Upper lobe of right lung (tissue), 1 donor: ENCODE results near the gene GUCY1B1. TPM values are rescaled to one million over a fixed set of nuclear protein-coding genes. Genes with fewer than 3 reads are reported as not detected.

Experiments used
- ATAC-seq: fragments of 200-7000 bp; cut with Tn5 transposase; one replicate; pipeline ENCODE4 v1.9.1; 2020; ENCODE audit warnings: mild to moderate bottlenecking, moderate library complexity
- DNase-seq: peaks from one replicate; pipeline ENCODE4 v3.0.0-alpha.2; 2020
- H3K27ac ChIP-seq: fragments of 200-600 bp; one replicate; pipeline ENCODE4 v1.8.0; 2022
- H3K27me3 ChIP-seq: fragments of 200-600 bp; one replicate; pipeline ENCODE4 v1.8.0; 2022; ENCODE audit warnings: mild to moderate bottlenecking
- H3K36me3 ChIP-seq: fragments of 200-600 bp; one replicate; pipeline ENCODE4 v1.8.0; 2022
- H3K4me1 ChIP-seq: fragments of 200-600 bp; one replicate; pipeline ENCODE4 v1.8.0; 2022
- H3K4me3 ChIP-seq: fragments of 200-600 bp; one replicate; pipeline ENCODE4 v1.8.0; 2022; ENCODE audit warnings: mild to moderate bottlenecking
- H3K9me3 ChIP-seq: fragments of 200-600 bp; one replicate; pipeline ENCODE4 v1.8.0; 2022
- intact Hi-C: fragments of 100-400 bp; cut with DNase I; formaldehyde crosslinking; loops from one replicate; pipeline ENCODE4 v1.11.0; 2022
- total RNA-seq: library from RNA; stranded (reverse); fragmentation: NEBNext Ultra II Directional; extraction: Animal tissue kit (Norgen Biotek cat#: 25700); gene quantifications from one replicate; pipeline ENCODE4 v1.2.1, GENCODE V29; 2021
- TF ChIP-seq, protein P1 (sequence below): fragments of 200-600 bp; IDR thresholded peaks from one replicate; pipeline ENCODE4 v1.8.0; 2022; ENCODE audit warnings: antibody characterized with exemption
- donor health status: DM: no; HTN: yes; CAD: no; lungs with severe emphysema.

GUCY1B1 gene
- total RNA-seq, 1 donor from 2014 or later = 21.9 TPM

DNA sequence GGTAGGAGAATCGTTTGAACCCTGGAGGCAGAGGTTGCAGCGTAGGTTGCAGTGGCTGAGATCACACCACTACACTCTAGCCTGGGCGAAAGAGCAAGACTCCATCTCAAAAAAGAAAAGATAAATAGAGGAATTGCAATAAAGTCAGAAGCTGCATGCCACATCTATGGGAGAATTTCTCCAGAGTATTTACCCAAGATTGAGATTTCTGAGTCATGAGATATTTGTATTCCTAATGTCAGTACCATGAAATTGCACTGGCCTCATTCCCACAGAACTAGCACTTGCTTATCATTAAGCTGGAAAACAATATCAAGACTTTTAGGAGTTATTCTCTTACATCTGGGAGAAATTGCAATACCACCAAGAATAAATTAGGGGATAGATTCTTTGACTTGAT lies 69.8 kb downstream of the GUCY1B1 start:
- H3K4me1 ChIP-seq = no peaks in the 10 kb centered on the region
- TF ChIP-seq, protein P1, sequence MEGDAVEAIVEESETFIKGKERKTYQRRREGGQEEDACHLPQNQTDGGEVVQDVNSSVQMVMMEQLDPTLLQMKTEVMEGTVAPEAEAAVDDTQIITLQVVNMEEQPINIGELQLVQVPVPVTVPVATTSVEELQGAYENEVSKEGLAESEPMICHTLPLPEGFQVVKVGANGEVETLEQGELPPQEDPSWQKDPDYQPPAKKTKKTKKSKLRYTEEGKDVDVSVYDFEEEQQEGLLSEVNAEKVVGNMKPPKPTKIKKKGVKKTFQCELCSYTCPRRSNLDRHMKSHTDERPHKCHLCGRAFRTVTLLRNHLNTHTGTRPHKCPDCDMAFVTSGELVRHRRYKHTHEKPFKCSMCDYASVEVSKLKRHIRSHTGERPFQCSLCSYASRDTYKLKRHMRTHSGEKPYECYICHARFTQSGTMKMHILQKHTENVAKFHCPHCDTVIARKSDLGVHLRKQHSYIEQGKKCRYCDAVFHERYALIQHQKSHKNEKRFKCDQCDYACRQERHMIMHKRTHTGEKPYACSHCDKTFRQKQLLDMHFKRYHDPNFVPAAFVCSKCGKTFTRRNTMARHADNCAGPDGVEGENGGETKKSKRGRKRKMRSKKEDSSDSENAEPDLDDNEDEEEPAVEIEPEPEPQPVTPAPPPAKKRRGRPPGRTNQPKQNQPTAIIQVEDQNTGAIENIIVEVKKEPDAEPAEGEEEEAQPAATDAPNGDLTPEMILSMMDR = no peak
- no peaks in the 10 kb centered on the region for H3K36me3 ChIP-seq
- H3K27me3 ChIP-seq = no peaks in the 10 kb centered on the region
- intact Hi-C loops = no loop called here
- H3K9me3 ChIP-seq = no peaks in the 10 kb centered on the region
- H3K27ac ChIP-seq = no peak overlapping the region
- H3K4me3 ChIP-seq = no peak overlapping the region
- no peak for DNase-seq
- no peak for ATAC-seq

DNA sequence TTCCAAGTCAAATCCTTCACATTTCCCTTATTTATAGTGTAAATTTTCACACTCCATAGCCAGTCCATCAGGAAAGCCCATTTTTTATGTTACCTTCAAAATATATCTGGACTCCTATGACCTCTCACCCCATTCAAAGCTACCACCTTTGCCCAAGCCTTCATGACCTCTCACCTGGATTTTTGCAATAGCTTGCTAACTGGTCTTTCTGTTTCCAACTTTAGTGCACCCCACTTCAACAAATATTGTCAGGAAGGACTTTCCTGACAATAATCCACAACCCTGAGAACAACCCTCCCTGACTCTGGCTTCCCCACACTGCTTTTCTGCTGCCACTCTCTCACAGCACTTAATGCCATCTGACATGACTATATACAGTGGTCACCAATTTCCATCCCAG lies 73.8 kb downstream of the GUCY1B1 start:
- H3K4me1 ChIP-seq = no peaks in the 10 kb centered on the region
- no peaks in the 10 kb centered on the region for H3K9me3 ChIP-seq
- ATAC-seq (no peak), DNase-seq (no peak)
- H3K4me3 ChIP-seq = no peak overlapping the region
- intact Hi-C loops = no loop called here
- TF ChIP-seq, protein P1 = no peak
- no peak overlapping the region for H3K27ac ChIP-seq
- no peaks in the 10 kb centered on the region for H3K27me3 ChIP-seq
- no peaks in the 10 kb centered on the region for H3K36me3 ChIP-seq

DNA sequence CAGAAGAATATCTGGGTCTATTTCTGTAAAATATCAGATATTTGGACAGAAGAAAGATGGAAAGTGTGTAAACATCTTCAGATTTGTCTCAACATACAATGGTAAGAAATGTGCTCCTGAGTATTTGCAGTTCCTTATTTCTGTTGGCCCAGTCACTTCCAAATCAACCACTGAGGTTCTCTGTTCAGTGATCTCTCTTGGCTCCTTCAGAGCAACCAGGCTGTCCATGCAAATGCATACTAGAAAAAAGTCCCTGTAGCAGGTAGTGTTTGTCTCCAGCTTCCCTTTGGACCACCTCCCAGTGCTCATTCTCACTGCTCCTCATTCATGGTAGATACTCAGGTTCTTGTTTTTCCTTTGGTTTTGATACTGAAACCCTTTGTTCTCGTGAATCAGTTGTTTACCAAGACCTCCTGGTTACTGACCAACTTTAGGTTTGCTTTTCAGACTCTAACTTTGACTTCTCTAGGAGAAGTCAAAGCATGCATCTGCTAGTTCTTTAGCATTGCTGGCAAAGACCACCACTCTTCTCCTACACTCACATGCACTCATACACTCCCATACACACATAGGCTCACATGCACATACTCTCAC lies 78.5 kb downstream of the GUCY1B1 start:
- intact Hi-C loops = no loop called here
- H3K4me1 ChIP-seq = no peaks in the 10 kb centered on the region
- ATAC-seq (no peak), DNase-seq (no peak)
- H3K27me3 ChIP-seq = no peaks in the 10 kb centered on the region
- H3K36me3 ChIP-seq = no peaks in the 10 kb centered on the region
- TF ChIP-seq, protein P1 = no peak
- H3K9me3 ChIP-seq = no peaks in the 10 kb centered on the region
- no peak overlapping the region for H3K4me3 ChIP-seq
- no peak overlapping the region for H3K27ac ChIP-seq

DNA sequence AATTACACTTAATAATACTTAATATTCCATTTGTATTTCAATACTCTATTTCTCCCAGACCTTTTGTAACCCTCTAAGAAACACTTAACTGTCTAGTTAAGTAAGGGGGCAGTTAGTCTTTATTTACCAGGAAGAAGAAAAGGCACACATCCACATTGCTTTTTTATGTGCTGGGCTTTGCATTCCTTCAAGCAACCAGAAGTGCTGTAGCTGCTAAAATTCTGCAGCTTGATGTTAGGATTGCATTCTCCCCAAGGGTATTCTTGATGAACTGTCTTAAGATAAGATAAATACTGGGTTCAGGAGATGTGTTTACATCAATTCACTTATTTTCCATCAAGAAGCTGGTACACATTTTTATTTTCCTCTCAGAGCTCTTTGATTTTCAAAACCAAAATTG lies 83.3 kb downstream of the GUCY1B1 start:
- TF ChIP-seq, protein P1 = no peak
- no peaks in the 10 kb centered on the region for H3K4me1 ChIP-seq
- DNase-seq = no peak
- H3K4me3 ChIP-seq = no peak overlapping the region
- ATAC-seq = no peak
- no peaks in the 10 kb centered on the region for H3K9me3 ChIP-seq
- no peak overlapping the region for H3K27ac ChIP-seq
- intact Hi-C loops = no loop called here
- no peaks in the 10 kb centered on the region for H3K27me3 ChIP-seq
- no peaks in the 10 kb centered on the region for H3K36me3 ChIP-seq

DNA sequence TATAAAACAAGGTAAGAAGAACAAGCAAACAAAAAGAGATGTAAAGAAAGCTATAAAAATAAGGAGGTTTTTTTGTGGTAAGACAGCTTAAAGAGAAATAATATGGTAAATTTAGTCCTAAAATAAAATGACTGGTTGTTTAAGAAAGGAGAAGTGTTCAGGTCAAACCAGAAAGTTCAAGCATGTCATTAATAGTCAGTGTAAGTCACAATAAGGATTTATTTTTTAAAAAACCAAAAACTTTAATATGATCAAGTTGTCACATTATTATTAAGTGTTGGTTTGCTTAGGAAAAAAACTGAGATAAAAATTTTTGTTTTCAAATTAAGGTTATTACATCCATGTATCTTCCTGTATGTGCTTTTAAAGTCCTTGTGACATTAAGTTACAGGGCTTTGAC lies 88.1 kb downstream of the GUCY1B1 start:
- no peak overlapping the region for H3K27ac ChIP-seq
- no peak overlapping the region for H3K4me3 ChIP-seq
- no peaks in the 10 kb centered on the region for H3K36me3 ChIP-seq
- H3K27me3 ChIP-seq = no peaks in the 10 kb centered on the region
- intact Hi-C loops = no loop called here
- no peaks in the 10 kb centered on the region for H3K4me1 ChIP-seq
- no peak for ATAC-seq
- no peak for DNase-seq
- H3K9me3 ChIP-seq = no peaks in the 10 kb centered on the region
- TF ChIP-seq, protein P1 = no peak

DNA sequence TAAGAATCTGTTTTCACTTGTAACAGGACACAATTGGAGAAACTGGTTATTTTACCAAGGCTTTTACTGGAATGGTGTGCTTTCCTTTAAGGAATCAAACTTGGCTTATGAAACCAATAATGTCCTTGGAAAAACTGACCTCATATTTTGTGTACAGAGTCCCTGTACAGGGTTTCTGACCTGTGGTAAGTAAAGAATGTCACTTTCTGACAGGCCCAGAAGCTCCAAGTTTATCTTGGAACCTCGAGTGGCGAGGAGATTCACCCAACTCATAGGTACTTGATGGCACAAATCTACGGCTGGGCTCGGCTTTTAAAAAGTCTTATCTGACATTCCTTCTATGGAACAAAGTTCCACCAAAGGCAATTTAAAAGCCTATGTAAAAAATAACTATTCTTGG lies 90.2 kb downstream of the GUCY1B1 start:
- intact Hi-C loops = no loop called here

More for the DNA sequence above, 90.2 kb downstream of the GUCY1B1 start:
- DNase-seq = no peak
- no peaks in the 10 kb centered on the region for H3K27me3 ChIP-seq
- no peak overlapping the region for H3K4me3 ChIP-seq
- no peak overlapping the region for H3K27ac ChIP-seq
- no peak for ATAC-seq
- no peaks in the 10 kb centered on the region for H3K36me3 ChIP-seq
- no peaks in the 10 kb centered on the region for H3K4me1 ChIP-seq
- TF ChIP-seq, protein P1 = no peak
- no peaks in the 10 kb centered on the region for H3K9me3 ChIP-seq
